Fibroblast of the aortic adventitia (primary cell): ENCODE data around the gene PCSK5. TPM values are rescaled to one million over a fixed set of nuclear protein-coding genes. Genes with fewer than 3 reads are reported as not detected.
A peak's percentile ranks its signal among the peaks of the same experiment; 100 is the strongest.

Experiments
- DNase-seq: peaks from one replicate; pipeline ENCODE4 v3.0.0-alpha.2; 2010; ENCODE audit warnings: low read depth
- H3K4me3 ChIP-seq: 2 replicates; pipeline ENCODE4 v1.5.1; 2011; ENCODE audit warnings: low read depth, mild to moderate bottlenecking, control low read depth, low read length, moderate library complexity
- CTCF ChIP-seq: IDR thresholded peaks from 2 replicates; pipeline ENCODE4 v1.5.1; 2011; ENCODE audit warnings: mild to moderate bottlenecking, low read length, control low read depth, inconsistent platforms; ENCODE audit not compliant: insufficient read depth
- total RNA-seq: library from RNA; depleted of rRNA; stranded (reverse); fragments of >200 nt; gene quantifications from 2 replicates; pipeline ENCODE4 v1.2.3, GENCODE V29; 2012; ENCODE audit warnings: low replicate concordance

PCSK5 gene
- total RNA-seq, 1 donor = 3.6 TPM

GRCh38 chr9:76114144-76114543, 223.7 kb downstream of the PCSK5 start:
- peak; percentile 35 for DNase-seq
- H3K4me3 ChIP-seq = no peak overlapping the region
- no peak for TF ChIP-seq CTCF

DNA sequence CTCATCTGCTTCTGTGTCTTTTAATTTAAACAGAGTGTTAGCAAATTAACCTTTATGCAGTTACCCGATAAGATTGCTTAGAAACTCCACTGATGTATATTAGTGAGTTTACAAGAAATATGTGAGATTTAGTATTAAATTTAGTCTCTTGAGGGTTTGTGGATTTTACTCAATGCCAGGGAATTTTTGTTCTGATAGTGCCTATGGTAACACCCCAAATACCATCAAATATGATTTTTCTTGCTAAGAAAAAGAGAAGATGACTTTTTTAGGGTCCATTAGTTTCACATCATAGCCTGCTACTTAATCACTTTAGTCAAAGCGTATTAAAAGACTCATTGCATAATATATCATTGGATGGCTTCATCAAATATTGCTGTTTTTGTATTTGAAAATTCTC, 224.9 kb downstream of the PCSK5 start:
- TF ChIP-seq CTCF = no peak
- peak; percentile 69 for DNase-seq
- no peak overlapping the region for H3K4me3 ChIP-seq

- no peak overlapping the region for H3K4me3 ChIP-seq
- no peak for TF ChIP-seq CTCF
- no peak for DNase-seq
Measured at GRCh38 chr9:76115982-76116646, 225.6 kb downstream of the PCSK5 start.

- no peak overlapping the region for H3K4me3 ChIP-seq
- peak; percentile 78 for DNase-seq
- TF ChIP-seq CTCF = no peak
Measured at GRCh38 chr9:76116913-76117312, 226.4 kb downstream of the PCSK5 start.

DNA sequence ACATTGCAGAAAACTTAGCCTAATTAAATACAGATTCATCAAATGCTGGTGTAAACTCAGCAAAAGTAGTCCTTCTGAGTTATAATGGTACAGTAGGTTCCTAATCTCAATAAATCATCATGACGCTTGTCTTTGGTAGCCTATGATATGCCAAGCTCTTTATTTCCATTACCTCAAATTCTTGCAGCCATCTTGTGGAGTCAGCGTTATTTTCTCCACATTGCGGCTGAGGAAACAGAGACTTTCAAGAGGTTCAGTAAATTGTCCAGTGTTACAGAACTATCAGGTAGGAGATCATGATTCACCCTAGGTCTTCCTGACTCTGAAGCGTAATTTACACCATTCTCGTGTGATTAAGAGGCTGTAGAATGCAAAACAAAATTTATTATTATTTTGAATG, 237.2 kb downstream of the PCSK5 start:
- TF ChIP-seq CTCF = no peak
- no peak overlapping the region for H3K4me3 ChIP-seq
- no peak for DNase-seq

GRCh38 chr9:76135902-76136301, 245.4 kb downstream of the PCSK5 start:
- H3K4me3 ChIP-seq = no peak overlapping the region
- no peak for TF ChIP-seq CTCF
- DNase-seq = peak; percentile 18

- no peak for TF ChIP-seq CTCF
- peak; percentile 64 for DNase-seq
Measured at GRCh38 chr9:76136986-76137385, 246.5 kb downstream of the PCSK5 start.

More at GRCh38 chr9:76136986-76137385, 246.5 kb downstream of the PCSK5 start:
- H3K4me3 ChIP-seq = no peak overlapping the region
